Measurements from ENCODE around the gene MRPL14. TPM values are rescaled to one million over a fixed set of nuclear protein-coding genes. Genes with fewer than 3 reads are reported as not detected.

Gene MRPL14
- total and polyA plus RNA-seq, 4 donors = 34.6 to 118 (median 40.9) TPM

- TF ChIP-seq, protein P1, sequence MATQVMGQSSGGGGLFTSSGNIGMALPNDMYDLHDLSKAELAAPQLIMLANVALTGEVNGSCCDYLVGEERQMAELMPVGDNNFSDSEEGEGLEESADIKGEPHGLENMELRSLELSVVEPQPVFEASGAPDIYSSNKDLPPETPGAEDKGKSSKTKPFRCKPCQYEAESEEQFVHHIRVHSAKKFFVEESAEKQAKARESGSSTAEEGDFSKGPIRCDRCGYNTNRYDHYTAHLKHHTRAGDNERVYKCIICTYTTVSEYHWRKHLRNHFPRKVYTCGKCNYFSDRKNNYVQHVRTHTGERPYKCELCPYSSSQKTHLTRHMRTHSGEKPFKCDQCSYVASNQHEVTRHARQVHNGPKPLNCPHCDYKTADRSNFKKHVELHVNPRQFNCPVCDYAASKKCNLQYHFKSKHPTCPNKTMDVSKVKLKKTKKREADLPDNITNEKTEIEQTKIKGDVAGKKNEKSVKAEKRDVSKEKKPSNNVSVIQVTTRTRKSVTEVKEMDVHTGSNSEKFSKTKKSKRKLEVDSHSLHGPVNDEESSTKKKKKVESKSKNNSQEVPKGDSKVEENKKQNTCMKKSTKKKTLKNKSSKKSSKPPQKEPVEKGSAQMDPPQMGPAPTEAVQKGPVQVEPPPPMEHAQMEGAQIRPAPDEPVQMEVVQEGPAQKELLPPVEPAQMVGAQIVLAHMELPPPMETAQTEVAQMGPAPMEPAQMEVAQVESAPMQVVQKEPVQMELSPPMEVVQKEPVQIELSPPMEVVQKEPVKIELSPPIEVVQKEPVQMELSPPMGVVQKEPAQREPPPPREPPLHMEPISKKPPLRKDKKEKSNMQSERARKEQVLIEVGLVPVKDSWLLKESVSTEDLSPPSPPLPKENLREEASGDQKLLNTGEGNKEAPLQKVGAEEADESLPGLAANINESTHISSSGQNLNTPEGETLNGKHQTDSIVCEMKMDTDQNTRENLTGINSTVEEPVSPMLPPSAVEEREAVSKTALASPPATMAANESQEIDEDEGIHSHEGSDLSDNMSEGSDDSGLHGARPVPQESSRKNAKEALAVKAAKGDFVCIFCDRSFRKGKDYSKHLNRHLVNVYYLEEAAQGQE (IDR thresholded peaks at IDR 0.05) = no peak
These were observed 38.2 kb downstream of the MRPL14 start (continued) for GRCh38 chr6:44088827-44089590.

DNA sequence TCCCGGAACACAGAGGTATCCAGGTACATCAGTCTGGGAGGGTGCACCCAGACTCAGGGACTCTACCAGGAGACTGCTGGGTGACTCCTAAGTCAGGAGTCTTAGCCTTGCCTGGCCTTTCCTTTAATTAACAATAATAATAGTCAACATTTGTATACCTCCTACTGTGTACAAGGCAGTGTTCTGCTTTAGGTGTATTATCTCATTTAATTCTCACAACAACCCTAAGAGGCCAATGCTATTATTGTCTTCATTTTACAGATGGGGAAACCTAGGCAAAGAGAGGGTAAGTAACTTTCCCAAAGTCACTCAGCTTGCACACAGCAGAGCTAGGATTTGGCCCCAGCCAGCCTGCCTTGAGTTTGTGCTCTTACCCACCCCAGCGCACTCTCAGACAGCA, 39.6 kb downstream of the MRPL14 start:
- no peaks in the 10 kb centered on the region for H3K36me3 ChIP-seq (ENCODE audit: control insufficient read depth in 4 of 4, insufficient read depth in 3 of 4, low read depth in 1 of 4, low read length in 3 of 4)
- no peak for TF ChIP-seq HNF4G (IDR thresholded peaks at IDR 0.05)
- TF ChIP-seq, protein P2, sequence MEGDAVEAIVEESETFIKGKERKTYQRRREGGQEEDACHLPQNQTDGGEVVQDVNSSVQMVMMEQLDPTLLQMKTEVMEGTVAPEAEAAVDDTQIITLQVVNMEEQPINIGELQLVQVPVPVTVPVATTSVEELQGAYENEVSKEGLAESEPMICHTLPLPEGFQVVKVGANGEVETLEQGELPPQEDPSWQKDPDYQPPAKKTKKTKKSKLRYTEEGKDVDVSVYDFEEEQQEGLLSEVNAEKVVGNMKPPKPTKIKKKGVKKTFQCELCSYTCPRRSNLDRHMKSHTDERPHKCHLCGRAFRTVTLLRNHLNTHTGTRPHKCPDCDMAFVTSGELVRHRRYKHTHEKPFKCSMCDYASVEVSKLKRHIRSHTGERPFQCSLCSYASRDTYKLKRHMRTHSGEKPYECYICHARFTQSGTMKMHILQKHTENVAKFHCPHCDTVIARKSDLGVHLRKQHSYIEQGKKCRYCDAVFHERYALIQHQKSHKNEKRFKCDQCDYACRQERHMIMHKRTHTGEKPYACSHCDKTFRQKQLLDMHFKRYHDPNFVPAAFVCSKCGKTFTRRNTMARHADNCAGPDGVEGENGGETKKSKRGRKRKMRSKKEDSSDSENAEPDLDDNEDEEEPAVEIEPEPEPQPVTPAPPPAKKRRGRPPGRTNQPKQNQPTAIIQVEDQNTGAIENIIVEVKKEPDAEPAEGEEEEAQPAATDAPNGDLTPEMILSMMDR (IDR thresholded peaks at IDR 0.05; ENCODE audit: low read depth, low read length, missing input control) = no peak
- DNase-seq (ENCODE audit: low spot score) = no peak
- H3K4me3 ChIP-seq (ENCODE audit: low read depth in 1 of 3, low read length in 3 of 3) = no peak overlapping the region
- no peak overlapping the region for H3K9ac ChIP-seq (ENCODE audit: low read depth in 1 of 2, low read length in 2 of 2)
- H3K4me1 ChIP-seq (ENCODE audit: control insufficient read depth in 4 of 4, insufficient read depth in 4 of 4, low read length in 3 of 4) = peaks cover 3 to 13% (median 9%) of the 10 kb centered on the region in 4 donors
- WGBS = 95% methylated on average over 2 of the region's 2 CpGs
- H3K9me3 ChIP-seq (ENCODE audit: control insufficient read depth in 4 of 4, low read length in 3 of 4) = no peaks in the 10 kb centered on the region
- no peak overlapping the region for H3K27ac ChIP-seq (ENCODE audit: low read depth in 1 of 2, low read length in 2 of 2)
- H3K27me3 ChIP-seq (ENCODE audit: control insufficient read depth in 4 of 4, insufficient read depth in 4 of 4, low read length in 3 of 4) = no peaks in the 10 kb centered on the region

DNA sequence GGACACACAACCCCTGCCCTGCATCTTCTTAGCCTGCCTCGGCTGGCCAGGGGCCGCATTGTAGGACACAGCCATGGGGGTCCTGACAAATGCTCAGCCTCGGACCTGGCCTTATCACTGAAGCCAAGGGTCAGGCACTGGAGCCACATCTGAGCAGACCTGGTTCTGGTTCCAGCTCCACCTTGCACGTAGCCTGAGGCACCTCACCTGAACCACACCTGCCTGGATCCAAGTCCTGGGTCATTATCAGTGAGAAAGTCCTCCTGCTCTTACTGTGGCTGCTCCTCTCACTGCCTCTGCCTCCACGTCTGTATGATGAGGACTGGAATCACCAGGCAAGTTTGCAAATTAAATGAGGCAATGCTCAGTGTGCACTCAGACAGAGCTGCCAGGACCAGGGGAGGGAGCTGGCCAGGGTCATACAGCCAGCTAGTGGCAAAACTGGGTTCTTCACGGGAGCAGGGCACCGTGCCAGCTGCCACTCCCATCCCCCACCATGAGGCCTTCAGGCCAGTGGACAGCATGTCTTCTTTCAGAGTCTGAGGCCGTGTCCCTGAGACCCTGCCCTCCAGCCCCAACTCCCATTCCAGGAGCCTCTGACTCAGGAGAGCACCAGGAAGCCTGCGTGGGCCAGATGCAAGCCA, 40.2 kb downstream of the MRPL14 start:
- DNase-seq (ENCODE audit: low spot score) = no peak

More for the DNA sequence above, 40.2 kb downstream of the MRPL14 start:
- peak overlapping the region; percentile 39 to 47 for H3K27ac ChIP-seq (ENCODE audit: low read depth in 1 of 2, low read length in 2 of 2)
- H3K9ac ChIP-seq (ENCODE audit: low read depth in 1 of 2, low read length in 2 of 2) = no peak overlapping the region
- no peaks in the 10 kb centered on the region for H3K27me3 ChIP-seq (ENCODE audit: control insufficient read depth in 4 of 4, insufficient read depth in 4 of 4, low read length in 3 of 4)
- H3K36me3 ChIP-seq (ENCODE audit: control insufficient read depth in 4 of 4, insufficient read depth in 3 of 4, low read depth in 1 of 4, low read length in 3 of 4) = no peaks in the 10 kb centered on the region
- H3K4me3 ChIP-seq (ENCODE audit: low read depth in 1 of 3, low read length in 3 of 3) = no peak overlapping the region
- H3K9me3 ChIP-seq (ENCODE audit: control insufficient read depth in 4 of 4, low read length in 3 of 4) = no peaks in the 10 kb centered on the region
- WGBS = 48% methylated on average over 9 of the region's 9 CpGs
- peaks cover 3 to 13% (median 8%) of the 10 kb centered on the region in 4 donors for H3K4me1 ChIP-seq (ENCODE audit: control insufficient read depth in 4 of 4, insufficient read depth in 4 of 4, low read length in 3 of 4)
- TF ChIP-seq HNF4A (conservative IDR thresholded peaks at IDR 0.05) = peak; percentile 42 to 50
- TF ChIP-seq RAD21 (IDR thresholded peaks at IDR 0.05) = peak in 1 of 2 donors; percentile 60
- no peak for TF ChIP-seq NR2F2 (IDR thresholded peaks at IDR 0.05)
- TF ChIP-seq ATF3 (IDR thresholded peaks at IDR 0.05) = peak; percentile 43
- peak; percentile 63 to 75 for TF ChIP-seq RXRA (IDR thresholded peaks at IDR 0.05)
- no peak for TF ChIP-seq JUND (IDR thresholded peaks at IDR 0.05)
- TF ChIP-seq SP1 (IDR thresholded peaks at IDR 0.05) = peak; percentile 67
- TF ChIP-seq, protein P2 (IDR thresholded peaks at IDR 0.05; ENCODE audit: low read depth, low read length, missing input control) = peak; percentile 3
- no peak for TF ChIP-seq TAF1 (conservative IDR thresholded peaks at IDR 0.05)

All from liver (tissue), 9 donors.